HG03521 (cell line): Measurements from ENCODE around the gene CDC25A.
"Not testable (repeated sequence)": the region's sequence is repeated elsewhere in the genome, so short reads cannot be mapped to it uniquely, and the experiment has no call there.

Experiments used
- ATAC-seq: cut with Tn5 transposase; IDR thresholded peaks from one replicate; pipeline ENCODE4 v1.9.1; 2021; ENCODE audit warnings: mild to moderate bottlenecking, moderate library complexity; ENCODE audit not compliant: unreplicated experiment

Gene CDC25A

GRCh38 chr3:48188266-48189201 is at the start of gene CDC25A:
Gene CDC25A, minus strand, starts transcription at chr3:48188417. Its CDS starts 470 bp downstream, at chr3:48187947.
- ATAC-seq: peak; percentile 90

GRCh38 chr3:48236531-48236930 is 48.3 kb upstream of the CDC25A start:
- no peak for ATAC-seq

- no peak for ATAC-seq
Observed at GRCh38 chr3:48233542-48233941, 45.3 kb upstream of the CDC25A start.

- ATAC-seq: no peak
Observed at GRCh38 chr3:48232734-48233133, 44.5 kb upstream of the CDC25A start.

GRCh38 chr3:48232232-48232631 is 44.0 kb upstream of the CDC25A start:
- ATAC-seq: no peak

- no peak for ATAC-seq
Observed at GRCh38 chr3:48226939-48227338, 38.7 kb upstream of the CDC25A start.

- no peak for ATAC-seq
Observed at GRCh38 chr3:48225587-48225986, 37.4 kb upstream of the CDC25A start.

GRCh38 chr3:48222616-48223513 is 34.6 kb upstream of the CDC25A start, which contains the start of gene CAMP:
Gene CAMP, plus strand, starts transcription at chr3:48223495. Its CDS starts 17 bp downstream, at chr3:48223512.
- no peak for ATAC-seq

GRCh38 chr3:48220746-48221145 is 32.5 kb upstream of the CDC25A start:
- ATAC-seq: no peak

- ATAC-seq: no peak
Observed at GRCh38 chr3:48219543-48219942, 31.3 kb upstream of the CDC25A start.

GRCh38 chr3:48218537-48218936 is 30.3 kb upstream of the CDC25A start:
- ATAC-seq: no peak

- ATAC-seq: no peak
Observed at GRCh38 chr3:48217449-48217848, 29.2 kb upstream of the CDC25A start.

GRCh38 chr3:48215876-48216275 is 27.7 kb upstream of the CDC25A start:
- no peak for ATAC-seq

- no peak for ATAC-seq
Observed at GRCh38 chr3:48215466-48215865, 27.2 kb upstream of the CDC25A start.

GRCh38 chr3:48215019-48215418 is 26.8 kb upstream of the CDC25A start:
- ATAC-seq: no peak

GRCh38 chr3:48214225-48214624 is 26.0 kb upstream of the CDC25A start:
- ATAC-seq: no peak

GRCh38 chr3:48211776-48212175 is 23.6 kb upstream of the CDC25A start:
- ATAC-seq: not testable (repeated sequence)

- not testable (repeated sequence) for ATAC-seq
Observed at GRCh38 chr3:48210534-48210933, 22.3 kb upstream of the CDC25A start.

GRCh38 chr3:48209445-48209844 is 21.2 kb upstream of the CDC25A start:
- no peak for ATAC-seq

GRCh38 chr3:48208076-48208475 is 19.9 kb upstream of the CDC25A start:
- ATAC-seq: no peak

- no peak for ATAC-seq
Observed at GRCh38 chr3:48202632-48203031, 14.4 kb upstream of the CDC25A start.
